ENCODE data around the gene NSUN5. TPM values are rescaled to one million over a fixed set of nuclear protein-coding genes. Genes with fewer than 3 reads are reported as not detected.

The NSUN5 gene
- total RNA-seq, 1 experiment from 2014 or later, result 28.9 TPM

DNA sequence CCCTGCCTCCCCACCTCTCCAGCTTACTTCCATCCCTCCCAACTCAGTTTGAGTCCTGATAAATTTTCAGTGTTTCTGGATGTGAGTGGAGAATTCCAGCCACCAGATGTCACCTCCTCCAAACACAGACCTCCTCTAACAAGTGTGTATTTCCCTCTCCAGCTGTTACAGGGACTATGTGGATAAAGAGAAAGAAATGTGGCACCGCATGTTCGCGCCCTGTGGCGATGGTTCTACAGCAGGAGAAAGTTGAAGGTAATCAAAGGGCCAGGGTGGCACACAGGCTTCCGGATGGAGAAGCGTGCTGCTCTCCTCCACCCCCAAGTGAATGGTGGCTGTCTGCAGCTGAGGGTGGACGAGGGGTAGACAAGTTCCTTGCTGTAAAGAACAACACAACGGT is 34.0 kb upstream of the NSUN5 start:
- H3K36me3 ChIP-seq (ENCODE audit: insufficient read depth, low read length, poor library complexity, severe bottlenecking), result no peaks in the 10 kb centered on the region
- no peak overlapping the region for H3K27ac ChIP-seq (ENCODE audit: low read depth, low read length, poor library complexity, severe bottlenecking)
- ChIA-PET CTCF (interaction anchor here (0.6 kb wide), 1 partner anchor 58 kb away, joined by 3 read pairs; no protein-coding TSS in a partner anchor), POLR2A (ENCODE audit: low non-redundant PET) (no interaction called here)
- H3K4me3 ChIP-seq (ENCODE audit: low read depth, low read length, poor library complexity, severe bottlenecking), result no peak overlapping the region
- no peaks in the 10 kb centered on the region for H3K27me3 ChIP-seq (replicated peaks; ENCODE audit: insufficient read depth, low read depth, low read length, poor library complexity)
- TF ChIP-seq, protein P1, sequence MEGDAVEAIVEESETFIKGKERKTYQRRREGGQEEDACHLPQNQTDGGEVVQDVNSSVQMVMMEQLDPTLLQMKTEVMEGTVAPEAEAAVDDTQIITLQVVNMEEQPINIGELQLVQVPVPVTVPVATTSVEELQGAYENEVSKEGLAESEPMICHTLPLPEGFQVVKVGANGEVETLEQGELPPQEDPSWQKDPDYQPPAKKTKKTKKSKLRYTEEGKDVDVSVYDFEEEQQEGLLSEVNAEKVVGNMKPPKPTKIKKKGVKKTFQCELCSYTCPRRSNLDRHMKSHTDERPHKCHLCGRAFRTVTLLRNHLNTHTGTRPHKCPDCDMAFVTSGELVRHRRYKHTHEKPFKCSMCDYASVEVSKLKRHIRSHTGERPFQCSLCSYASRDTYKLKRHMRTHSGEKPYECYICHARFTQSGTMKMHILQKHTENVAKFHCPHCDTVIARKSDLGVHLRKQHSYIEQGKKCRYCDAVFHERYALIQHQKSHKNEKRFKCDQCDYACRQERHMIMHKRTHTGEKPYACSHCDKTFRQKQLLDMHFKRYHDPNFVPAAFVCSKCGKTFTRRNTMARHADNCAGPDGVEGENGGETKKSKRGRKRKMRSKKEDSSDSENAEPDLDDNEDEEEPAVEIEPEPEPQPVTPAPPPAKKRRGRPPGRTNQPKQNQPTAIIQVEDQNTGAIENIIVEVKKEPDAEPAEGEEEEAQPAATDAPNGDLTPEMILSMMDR (conservative IDR thresholded peaks at IDR 0.05; ENCODE audit: low read depth, low read length), result peak; percentile 62
- no peak for TF ChIP-seq EZH2 (IDR thresholded peaks at IDR 0.05; ENCODE audit: borderline replicate concordance, low read depth, low read length, poor library complexity, severe bottlenecking)
- intact Hi-C loops (cut with micrococcal nuclease; ENCODE audit: unreplicated experiment), result loop anchor here (5.0 kb wide), 1 partner anchor 110 kb away; no protein-coding TSS in a partner anchor
- H3K4me1 ChIP-seq (ENCODE audit: insufficient read depth, low read length, poor library complexity, severe bottlenecking), result no peaks in the 10 kb centered on the region
- BruUV-seq (replicated peaks), result no TSS peak
- H3K9me3 ChIP-seq (ENCODE audit: low read depth, low read length, poor library complexity, severe bottlenecking), result no peaks in the 10 kb centered on the region
- peak; percentile 66 for DNase-seq (ENCODE audit: low spot score)

DNA sequence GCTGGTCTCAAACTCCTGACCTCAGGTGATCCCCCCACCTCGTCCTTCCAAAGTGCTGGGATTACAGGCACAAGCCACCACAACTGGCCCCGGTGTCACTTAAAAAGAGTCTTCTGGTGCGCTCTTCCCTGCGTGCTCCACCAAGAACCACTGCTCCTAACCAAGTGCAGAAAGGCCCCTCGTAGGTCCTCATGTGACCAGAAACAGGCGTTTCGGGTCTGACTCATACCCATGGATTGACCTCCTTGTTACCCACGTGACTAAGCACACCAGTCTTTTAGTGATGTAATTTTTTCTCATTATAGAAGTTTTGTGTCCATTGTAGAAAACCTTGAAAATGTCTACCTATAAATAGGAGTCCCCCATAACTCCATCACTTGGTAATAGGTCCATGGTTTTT is 33.3 kb upstream of the NSUN5 start:
- no peaks in the 10 kb centered on the region for H3K36me3 ChIP-seq (ENCODE audit: insufficient read depth, low read length, poor library complexity, severe bottlenecking)
- peak; percentile 16 for DNase-seq (ENCODE audit: low spot score)
- H3K4me3 ChIP-seq (ENCODE audit: low read depth, low read length, poor library complexity, severe bottlenecking), result no peak overlapping the region

DNA sequence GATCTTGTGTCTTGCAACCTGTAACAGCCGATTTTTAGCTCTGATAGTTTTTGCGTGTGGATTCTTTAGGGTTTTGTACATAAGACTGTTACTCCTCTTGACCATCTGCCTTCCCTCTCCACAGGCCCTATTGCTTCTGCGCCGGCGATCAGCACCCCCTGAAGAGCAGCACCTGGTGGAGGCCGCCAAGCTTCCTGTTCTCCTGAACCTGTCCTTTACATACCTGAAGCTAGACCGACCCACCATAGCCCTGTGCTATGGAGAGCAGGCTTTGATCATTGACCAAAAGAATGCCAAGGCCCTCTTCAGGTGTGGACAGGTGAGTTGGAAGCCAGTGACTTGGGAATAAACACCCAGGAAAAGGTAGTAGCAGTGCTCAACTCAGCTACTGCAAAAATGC is 31.9 kb upstream of the NSUN5 start:
- H3K4me1 ChIP-seq (ENCODE audit: insufficient read depth, low read length, poor library complexity, severe bottlenecking), result no peaks in the 10 kb centered on the region
- no peak for TF ChIP-seq EZH2 (IDR thresholded peaks at IDR 0.05; ENCODE audit: borderline replicate concordance, low read depth, low read length, poor library complexity, severe bottlenecking)
- TF ChIP-seq, protein P1 (conservative IDR thresholded peaks at IDR 0.05; ENCODE audit: low read depth, low read length), result no peak
- intact Hi-C loops (cut with micrococcal nuclease; ENCODE audit: unreplicated experiment), result loop anchor here (5.0 kb wide), 1 partner anchor 112 kb away; no protein-coding TSS in a partner anchor
- no TSS peak for BruUV-seq (replicated peaks)
- H3K27me3 ChIP-seq (replicated peaks; ENCODE audit: insufficient read depth, low read depth, low read length, poor library complexity), result no peaks in the 10 kb centered on the region
- no peak overlapping the region for H3K4me3 ChIP-seq (ENCODE audit: low read depth, low read length, poor library complexity, severe bottlenecking)
- CTCF ChIA-PET, result no interaction called here
- no peak overlapping the region for H3K27ac ChIP-seq (ENCODE audit: low read depth, low read length, poor library complexity, severe bottlenecking)
- no peak for DNase-seq (ENCODE audit: low spot score)
- no peaks in the 10 kb centered on the region for H3K36me3 ChIP-seq (ENCODE audit: insufficient read depth, low read length, poor library complexity, severe bottlenecking)
- POLR2A ChIA-PET (ENCODE audit: low non-redundant PET), result no interaction called here
- no peaks in the 10 kb centered on the region for H3K9me3 ChIP-seq (ENCODE audit: low read depth, low read length, poor library complexity, severe bottlenecking)

More for the DNA sequence above, 33.3 kb upstream of the NSUN5 start:
- TF ChIP-seq EZH2 (IDR thresholded peaks at IDR 0.05; ENCODE audit: borderline replicate concordance, low read depth, low read length, poor library complexity, severe bottlenecking), result no peak
- TF ChIP-seq, protein P1 (conservative IDR thresholded peaks at IDR 0.05; ENCODE audit: low read depth, low read length), result no peak
- Histone ChIP-seq H3K9me3 (ENCODE audit: low read depth, low read length, poor library complexity, severe bottlenecking) (no peaks in the 10 kb centered on the region), H3K4me1 (ENCODE audit: insufficient read depth, low read length, poor library complexity, severe bottlenecking) (no peaks in the 10 kb centered on the region), H3K27me3 (replicated peaks; ENCODE audit: insufficient read depth, low read depth, low read length, poor library complexity) (no peaks in the 10 kb centered on the region), H3K27ac (ENCODE audit: low read depth, low read length, poor library complexity, severe bottlenecking) (no peak overlapping the region)
- BruUV-seq (replicated peaks), result no TSS peak
- intact Hi-C loops (cut with micrococcal nuclease; ENCODE audit: unreplicated experiment), result loop anchor here (5.0 kb wide), 1 partner anchor 110 kb away; no protein-coding TSS in a partner anchor
- CTCF ChIA-PET, result interaction anchor here (0.6 kb wide), 1 partner anchor 59 kb away, joined by 3 read pairs; no protein-coding TSS in a partner anchor
- POLR2A ChIA-PET (ENCODE audit: low non-redundant PET), result no interaction called here

Data from A673 (cell line).